Skeletal muscle tissue (tissue), 4 donors: ENCODE results near the gene EGFL7. TPM values are rescaled to one million over a fixed set of nuclear protein-coding genes. Genes with fewer than 3 reads are reported as not detected.

Source experiments
- H3K27ac ChIP-seq: one replicate; pipeline ENCODE4 v1.7.0; 2013; ENCODE audit warnings: mild to moderate bottlenecking, low read depth, low read length, inconsistent platforms
- H3K27me3 ChIP-seq, 3 donors: one replicate each; pipeline ENCODE4 v1.7.0; 2013; ENCODE audit warnings: low read length in 3 of 3; ENCODE audit not compliant: control insufficient read depth in 3 of 3, insufficient read depth in 3 of 3
- H3K36me3 ChIP-seq, 3 donors: one replicate each; pipeline ENCODE4 v1.7.0; 2013; ENCODE audit warnings: low read length in 3 of 3; ENCODE audit not compliant: control insufficient read depth in 3 of 3, insufficient read depth in 3 of 3
- H3K4me1 ChIP-seq, 3 donors: one replicate each; pipeline ENCODE4 v1.7.0; 2013; ENCODE audit warnings: low read length in 3 of 3, mild to moderate bottlenecking in 3 of 3; ENCODE audit not compliant: control insufficient read depth in 3 of 3, insufficient read depth in 3 of 3
- H3K4me3 ChIP-seq, 3 donors: one replicate each; pipeline ENCODE4 v1.7.0; 2013; ENCODE audit warnings: low read length in 3 of 3
- H3K9ac ChIP-seq, 3 donors: one replicate each; pipeline ENCODE4 v1.7.0; 2013; ENCODE audit warnings: low read length in 3 of 3, mild to moderate bottlenecking in 3 of 3, moderate library complexity in 2 of 3, low read depth in 1 of 3
- H3K9me3 ChIP-seq, 3 donors: one replicate each; pipeline ENCODE4 v1.7.0; 2013; ENCODE audit warnings: low read length in 3 of 3; ENCODE audit not compliant: control insufficient read depth in 3 of 3
- total RNA-seq: library from RNA; depleted of rRNA; stranded (reverse); fragments of >200 nt; gene quantifications from one replicate; pipeline ENCODE4 v1.2.3, GENCODE V29; 2014
- donor health status: Osteomylitis.

EGFL7 gene
- total RNA-seq, 1 donor from 2014 or later: 51.7 TPM

GRCh38 chr9:136659861-136660784 lies 2.6 kb upstream of the EGFL7 start:
- H3K9ac ChIP-seq: peak overlapping the region in 1 of 3 donors; percentile 73

DNA sequence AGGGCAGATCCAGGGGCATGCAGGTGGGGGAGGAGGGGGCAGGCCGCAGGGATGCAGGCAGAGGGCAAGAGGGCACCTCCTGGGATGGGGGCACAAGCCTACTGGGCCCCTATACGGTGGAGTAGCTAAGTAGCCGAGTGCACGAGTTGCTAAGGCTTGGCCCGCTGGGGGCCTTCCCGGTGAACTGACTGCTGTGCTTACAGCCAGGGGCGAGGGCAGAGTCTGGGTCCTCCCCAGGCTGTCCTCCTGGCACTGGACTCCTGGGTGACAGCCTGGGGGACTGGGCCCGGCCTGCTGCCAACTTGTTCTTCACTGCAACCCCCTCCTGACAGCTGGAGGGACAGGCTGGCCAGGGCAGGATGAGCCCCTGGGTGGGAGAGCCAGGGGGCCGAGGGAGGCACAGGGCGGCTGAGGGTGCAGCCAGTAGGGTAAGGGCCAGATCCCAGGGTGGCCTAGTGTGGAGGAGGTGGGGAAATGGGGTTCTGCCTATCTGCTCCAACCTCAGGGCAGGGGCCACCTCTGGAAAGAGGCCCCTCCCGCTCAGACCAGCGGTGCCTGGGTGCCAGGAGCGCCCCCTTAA lies 1.7 kb upstream of the EGFL7 start:
- H3K4me3 ChIP-seq: peak overlapping the region in 1 of 3 donors; percentile 41
- H3K27ac ChIP-seq: peak overlapping the region; percentile 77

More at GRCh38 chr9:136659861-136660784, 2.6 kb upstream of the EGFL7 start:
- H3K4me1 ChIP-seq: peaks cover 0 to 8% (median 5%) of the 10 kb centered on the region in 3 donors
- peaks cover 44 to 54% (median 53%) of the 10 kb centered on the region in 3 donors for H3K27me3 ChIP-seq
- peak overlapping the region in 1 of 3 donors; percentile 22 for H3K4me3 ChIP-seq
- H3K36me3 ChIP-seq: peaks cover 0 to 9% (median 1%) of the 10 kb centered on the region in 3 donors
- H3K27ac ChIP-seq: peak overlapping the region; percentile 77
- H3K9me3 ChIP-seq: no peaks in the 10 kb centered on the region

GRCh38 chr9:136661641-136662325 lies 933 bp upstream of the EGFL7 start:
- Histone ChIP-seq H3K27me3 (peaks cover 35 to 46% (median 42%) of the 10 kb centered on the region in 3 donors), H3K27ac (peak overlapping the region; percentile 74), H3K4me3 (peak overlapping the region in 2 of 3 donors; percentile 7 to 52), H3K9ac (peak overlapping the region in 2 of 3 donors; percentile 23 to 76), H3K36me3 (peaks cover 0 to 9% (median 2%) of the 10 kb centered on the region in 3 donors), H3K9me3 (no peaks in the 10 kb centered on the region), H3K4me1 (peaks cover 0 to 7% (median 4%) of the 10 kb centered on the region in 3 donors)

More for the DNA sequence above, 1.7 kb upstream of the EGFL7 start:
- Histone ChIP-seq H3K36me3 (peaks cover 0 to 9% (median 2%) of the 10 kb centered on the region in 3 donors), H3K4me1 (peaks cover 0 to 7% (median 0%) of the 10 kb centered on the region in 3 donors), H3K9ac (peak overlapping the region in 2 of 3 donors; percentile 23 to 76), H3K27me3 (peaks cover 38 to 52% (median 49%) of the 10 kb centered on the region in 3 donors), H3K9me3 (no peaks in the 10 kb centered on the region)

DNA sequence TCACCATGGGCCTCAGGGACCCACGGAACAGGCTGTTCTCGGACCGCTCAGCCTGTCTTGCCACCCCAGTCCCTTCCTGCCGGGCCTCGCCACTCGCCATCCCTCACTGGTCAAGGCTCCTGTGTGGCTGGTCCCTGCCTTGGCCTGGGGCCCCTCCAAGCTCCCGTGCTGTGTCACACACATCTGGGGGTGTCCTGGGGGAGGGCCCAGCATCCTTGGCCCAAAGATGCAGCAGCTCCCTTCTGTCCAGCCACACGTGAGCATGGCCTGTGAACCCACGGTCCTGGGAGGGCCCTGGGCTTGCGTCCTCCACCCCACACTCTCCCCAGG lies 425 bp upstream of the EGFL7 start:
- no peaks in the 10 kb centered on the region for H3K9me3 ChIP-seq
- peak overlapping the region in 1 of 3 donors; percentile 76 for H3K9ac ChIP-seq
- H3K4me3 ChIP-seq: peak overlapping the region in 2 of 3 donors; percentile 7 to 52
- peaks cover 0 to 11% (median 4%) of the 10 kb centered on the region in 3 donors for H3K36me3 ChIP-seq
- H3K4me1 ChIP-seq: peaks cover 4 to 12% (median 9%) of the 10 kb centered on the region in 3 donors
- H3K27ac ChIP-seq: peak overlapping the region; percentile 74
- H3K27me3 ChIP-seq: peaks cover 32 to 42% (median 37%) of the 10 kb centered on the region in 3 donors

- peaks cover 4 to 12% (median 11%) of the 10 kb centered on the region in 3 donors for H3K4me1 ChIP-seq
- H3K9ac ChIP-seq: peak overlapping the region; percentile 38 to 83 (median 70)
- H3K4me3 ChIP-seq: peak overlapping the region; percentile 56 to 69 (median 66)
- peaks cover 0 to 21% (median 4%) of the 10 kb centered on the region in 3 donors for H3K36me3 ChIP-seq
- no peaks in the 10 kb centered on the region for H3K9me3 ChIP-seq
- peaks cover 17 to 25% (median 23%) of the 10 kb centered on the region in 3 donors for H3K27me3 ChIP-seq
- H3K27ac ChIP-seq: peak overlapping the region; percentile 74
Measured at GRCh38 chr9:136664000-136664915, 1.5 kb downstream of the EGFL7 start.

- Histone ChIP-seq H3K27ac (peak overlapping the region; percentile 74), H3K27me3 (peaks cover 20 to 26% (median 25%) of the 10 kb centered on the region in 3 donors), H3K4me1 (peaks cover 4 to 12% (median 11%) of the 10 kb centered on the region in 3 donors), H3K36me3 (peaks cover 0 to 24% (median 4%) of the 10 kb centered on the region in 3 donors), H3K9me3 (no peaks in the 10 kb centered on the region), H3K9ac (peak overlapping the region; percentile 23 to 83 (median 70)), H3K4me3 (peak overlapping the region; percentile 56 to 69 (median 63))
Measured at GRCh38 chr9:136665111-136665703, 2.5 kb downstream of the EGFL7 start.

GRCh38 chr9:136665704-136666371 lies 3.1 kb downstream of the EGFL7 start:
- Histone ChIP-seq H3K4me1 (peaks cover 4 to 12% (median 11%) of the 10 kb centered on the region in 3 donors), H3K4me3 (peak overlapping the region in 1 of 3 donors; percentile 35), H3K9ac (peak overlapping the region in 1 of 3 donors; percentile 79), H3K36me3 (peaks cover 0 to 24% (median 4%) of the 10 kb centered on the region in 3 donors), H3K9me3 (no peaks in the 10 kb centered on the region), H3K27ac (no peak overlapping the region), H3K27me3 (peaks cover 21 to 32% (median 26%) of the 10 kb centered on the region in 3 donors)
